NB4 (cell line): ENCODE measurements around the gene TTLL5.

Experiments used
- DNase-seq: peaks from one replicate; pipeline ENCODE4 v3.0.0; 2010; ENCODE audit warnings: low read depth
- H3K4me3 ChIP-seq: one replicate; pipeline ENCODE4 v1.5.1; 2011; ENCODE audit warnings: mild to moderate bottlenecking, low read depth, low read length, moderate library complexity
- MAX ChIP-seq: IDR thresholded peaks from 2 replicates; pipeline ENCODE4 v1.6.1; 2011; ENCODE audit warnings: low read depth, low read length
- MYC ChIP-seq: IDR thresholded peaks from 2 replicates; pipeline ENCODE4 v1.6.1; 2011; ENCODE audit warnings: low read depth, low read length
- POLR2A ChIP-seq: IDR thresholded peaks from 2 replicates; pipeline ENCODE4 v1.6.1; 2011; ENCODE audit warnings: mild to moderate bottlenecking; ENCODE audit not compliant: insufficient read length; ENCODE audit errors: extremely low read depth
- TF ChIP-seq, protein P1 (sequence below): IDR thresholded peaks from one replicate; pipeline ENCODE4 v1.5.1; 2012; ENCODE audit warnings: low read depth, low read length

TTLL5 gene

DNA sequence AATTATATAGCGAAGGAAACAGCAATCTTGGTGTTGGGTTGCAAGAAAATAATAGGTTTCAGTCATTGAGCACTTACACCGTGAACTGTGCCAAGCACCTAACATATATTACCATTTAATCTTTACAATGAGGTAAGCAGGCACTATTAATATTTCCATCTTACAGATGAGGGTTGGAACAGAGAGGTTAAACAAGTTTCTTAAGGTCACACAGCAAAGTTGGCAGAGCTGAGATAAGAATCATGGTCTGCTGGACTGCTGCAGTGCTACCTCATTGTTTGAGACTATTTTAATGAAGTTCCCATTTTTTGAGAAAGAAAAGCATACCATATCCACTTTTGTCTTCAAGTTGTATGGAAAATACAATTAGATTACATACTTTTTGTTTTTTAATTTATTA is 2.1 kb upstream of the TTLL5 start:
- TF ChIP-seq MAX = no peak
- no peak for TF ChIP-seq MYC
- TF ChIP-seq POLR2A = no peak
- TF ChIP-seq, protein P1, sequence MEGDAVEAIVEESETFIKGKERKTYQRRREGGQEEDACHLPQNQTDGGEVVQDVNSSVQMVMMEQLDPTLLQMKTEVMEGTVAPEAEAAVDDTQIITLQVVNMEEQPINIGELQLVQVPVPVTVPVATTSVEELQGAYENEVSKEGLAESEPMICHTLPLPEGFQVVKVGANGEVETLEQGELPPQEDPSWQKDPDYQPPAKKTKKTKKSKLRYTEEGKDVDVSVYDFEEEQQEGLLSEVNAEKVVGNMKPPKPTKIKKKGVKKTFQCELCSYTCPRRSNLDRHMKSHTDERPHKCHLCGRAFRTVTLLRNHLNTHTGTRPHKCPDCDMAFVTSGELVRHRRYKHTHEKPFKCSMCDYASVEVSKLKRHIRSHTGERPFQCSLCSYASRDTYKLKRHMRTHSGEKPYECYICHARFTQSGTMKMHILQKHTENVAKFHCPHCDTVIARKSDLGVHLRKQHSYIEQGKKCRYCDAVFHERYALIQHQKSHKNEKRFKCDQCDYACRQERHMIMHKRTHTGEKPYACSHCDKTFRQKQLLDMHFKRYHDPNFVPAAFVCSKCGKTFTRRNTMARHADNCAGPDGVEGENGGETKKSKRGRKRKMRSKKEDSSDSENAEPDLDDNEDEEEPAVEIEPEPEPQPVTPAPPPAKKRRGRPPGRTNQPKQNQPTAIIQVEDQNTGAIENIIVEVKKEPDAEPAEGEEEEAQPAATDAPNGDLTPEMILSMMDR = no peak
- no peak for DNase-seq
- H3K4me3 ChIP-seq = no peak overlapping the region

- no peak for TF ChIP-seq POLR2A
- no peak for TF ChIP-seq MYC
- TF ChIP-seq MAX = no peak
- TF ChIP-seq, protein P1 = no peak
- no peak for DNase-seq
- H3K4me3 ChIP-seq = peak overlapping the region; percentile 97
Measured at GRCh38 chr14:75660238-75660629, 812 bp upstream of the TTLL5 start.

GRCh38 chr14:75661499-75661814 is 411 bp downstream of the TTLL5 start:
- TF ChIP-seq MYC = no peak
- TF ChIP-seq, protein P1 = no peak
- TF ChIP-seq MAX = no peak
- no peak for TF ChIP-seq POLR2A
- H3K4me3 ChIP-seq = peak overlapping the region; percentile 97
- no peak for DNase-seq

- no peak overlapping the region for H3K4me3 ChIP-seq
- no peak for TF ChIP-seq MYC
- DNase-seq = no peak
Measured at GRCh38 chr14:75662966-75663365, 1.9 kb downstream of the TTLL5 start.

DNA sequence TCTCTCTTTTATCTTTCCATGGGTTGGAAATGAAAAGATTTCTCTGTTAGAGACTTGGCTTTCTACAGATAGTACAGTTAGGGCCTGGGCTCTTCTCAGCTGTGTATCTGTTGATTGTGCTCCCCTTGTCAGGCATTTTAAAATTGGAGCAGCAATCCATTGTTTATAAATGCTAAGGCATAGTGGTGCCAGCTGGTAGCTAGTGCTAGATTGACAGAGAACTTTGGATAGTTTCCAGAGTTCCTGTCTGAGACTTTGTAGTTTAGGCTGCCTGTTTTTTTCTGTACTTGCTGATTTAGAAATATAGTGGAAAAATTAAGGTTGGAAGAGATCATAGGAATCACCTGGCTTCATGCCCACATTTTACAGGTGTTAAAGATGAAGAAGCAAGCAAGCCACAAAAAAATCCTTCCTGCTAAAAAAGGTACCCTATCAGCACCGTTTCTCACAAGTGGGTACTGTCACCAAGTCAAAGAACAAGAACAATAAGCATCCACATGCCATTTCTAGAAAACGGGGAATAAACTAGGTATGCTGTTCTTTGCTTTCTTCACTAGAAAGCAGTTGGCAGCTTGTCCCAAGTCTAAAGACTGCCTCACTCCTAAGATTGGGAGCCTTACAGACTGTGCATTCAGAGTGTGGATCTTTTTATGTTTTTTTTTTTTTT is 6.2 kb downstream of the TTLL5 start:
- no peak overlapping the region for H3K4me3 ChIP-seq
- no peak for DNase-seq
- no peak for TF ChIP-seq POLR2A

GRCh38 chr14:75672605-75673192 is 11.7 kb downstream of the TTLL5 start:
- DNase-seq = no peak
- no peak for TF ChIP-seq MAX
- TF ChIP-seq, protein P1 = no peak
- no peak for TF ChIP-seq MYC
- no peak for TF ChIP-seq POLR2A
- H3K4me3 ChIP-seq = no peak overlapping the region

DNA sequence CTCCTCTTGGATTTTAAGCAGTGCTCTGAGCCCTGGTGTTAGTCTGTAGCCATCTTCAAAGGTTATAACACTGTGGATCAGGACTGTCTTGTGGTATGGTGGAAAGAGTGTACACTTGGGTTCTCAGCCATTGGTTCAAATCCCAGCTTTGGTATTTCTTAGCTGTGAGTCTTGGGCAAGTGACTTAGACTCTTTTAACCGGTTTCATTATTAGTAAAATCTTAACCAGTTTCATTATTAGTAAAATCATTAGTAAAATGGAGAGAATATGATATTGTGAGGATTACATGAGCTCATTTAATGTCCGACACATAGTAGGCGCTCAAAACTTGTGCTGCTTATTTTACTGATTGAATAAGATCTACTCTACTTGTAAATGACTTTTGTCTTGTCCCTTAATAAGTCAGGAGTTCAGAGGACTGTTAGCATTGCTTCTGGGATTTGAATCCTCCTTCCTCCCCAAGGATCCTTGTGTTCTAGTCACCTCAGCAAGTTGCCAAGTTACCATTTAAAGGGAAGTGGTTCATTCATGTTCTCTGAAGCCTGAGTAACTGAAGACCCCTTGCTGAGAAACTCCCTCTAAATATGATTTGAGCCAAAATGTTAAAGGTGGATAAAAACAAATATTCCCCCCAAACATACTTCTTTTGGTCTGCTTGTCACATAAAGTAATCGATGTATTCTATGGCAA is 12.4 kb downstream of the TTLL5 start:
- no peak overlapping the region for H3K4me3 ChIP-seq
- TF ChIP-seq MYC (no peak), MAX (no peak), POLR2A (no peak)
- TF ChIP-seq, protein P1 = no peak
- DNase-seq = no peak
